Measurements from ENCODE around the gene ARHGAP9.

The ARHGAP9 gene

DNA sequence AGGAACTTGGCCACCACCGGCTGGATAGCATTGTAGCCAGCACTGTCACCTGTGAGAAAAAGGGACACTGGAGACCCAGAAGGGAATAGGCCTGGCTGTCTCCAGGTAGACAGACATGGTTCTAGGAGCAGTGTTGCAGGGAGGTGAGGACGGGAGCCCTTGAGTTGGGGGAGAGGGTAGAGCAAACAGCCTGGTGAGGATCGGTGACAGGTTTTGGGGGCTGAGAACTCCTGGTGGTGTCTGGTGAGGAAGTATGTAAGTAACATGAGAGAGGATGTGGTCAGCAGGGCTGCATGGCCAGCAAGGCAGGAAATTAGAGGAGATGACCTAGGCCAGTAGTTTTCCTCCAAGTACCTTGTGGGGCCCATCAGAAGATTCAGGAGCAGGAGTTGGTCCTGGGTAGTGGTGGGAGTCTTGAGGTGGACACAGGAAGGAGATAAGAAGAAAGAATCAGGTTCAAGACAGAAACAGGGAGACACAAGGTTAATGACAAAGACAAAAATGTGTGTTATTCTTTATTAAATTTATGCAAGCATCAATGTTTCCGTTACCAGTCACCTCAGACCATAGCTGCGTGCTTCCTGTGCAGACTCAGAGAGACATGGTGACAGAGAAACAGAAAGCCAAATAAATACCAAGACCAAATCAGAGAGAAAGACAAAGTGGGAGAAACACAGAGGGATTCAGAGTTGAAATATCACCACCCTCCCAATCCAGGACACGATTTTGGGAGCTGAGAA, at the start of gene ARHGAP9:
TSS of gene ARHGAP9 (minus strand) at position 491 of the 740 bp plus-strand sequence. CDS start at position 31, 460 bp downstream.
- in situ Hi-C loops (cut with MboI; ENCODE audit: low sequenced_read_pairs), result no loop called here

DNA sequence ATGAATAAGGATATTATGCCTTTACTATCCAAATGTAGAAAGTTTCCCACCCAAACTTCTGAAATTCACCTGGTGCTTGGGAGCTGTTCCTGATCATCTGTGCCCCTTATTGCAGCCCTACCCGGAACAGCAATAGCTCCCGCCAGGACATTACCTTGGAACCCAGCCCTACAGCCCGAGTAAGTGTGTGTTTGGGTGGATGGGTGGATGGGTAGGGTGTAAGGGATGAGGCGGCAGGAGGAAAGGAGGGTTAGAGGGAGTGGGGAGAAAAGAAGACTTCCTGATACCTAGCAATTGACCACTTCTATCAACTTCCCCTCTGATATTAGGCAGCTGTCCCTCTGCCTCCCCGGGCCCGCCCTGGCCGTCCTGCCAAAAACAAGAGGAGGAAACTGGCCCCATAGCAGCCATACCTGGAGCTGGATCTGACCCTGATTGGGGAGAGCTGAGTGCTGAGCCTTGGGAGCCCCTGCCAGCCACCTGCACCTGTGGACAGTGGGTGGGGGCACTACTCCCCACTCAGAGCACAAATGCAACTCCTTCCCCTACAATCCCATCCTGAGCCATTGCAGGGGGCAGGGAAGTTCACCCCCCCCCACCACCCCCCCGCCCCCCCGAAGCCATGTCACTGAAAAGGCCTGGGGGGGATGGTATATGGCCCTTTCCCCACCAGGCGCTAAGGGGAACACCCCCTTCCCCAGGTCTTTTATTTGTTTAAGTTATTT, 49.3 kb upstream of the ARHGAP9 start:
- in situ Hi-C loops (cut with MboI; ENCODE audit: low sequenced_read_pairs), result no loop called here

DNA sequence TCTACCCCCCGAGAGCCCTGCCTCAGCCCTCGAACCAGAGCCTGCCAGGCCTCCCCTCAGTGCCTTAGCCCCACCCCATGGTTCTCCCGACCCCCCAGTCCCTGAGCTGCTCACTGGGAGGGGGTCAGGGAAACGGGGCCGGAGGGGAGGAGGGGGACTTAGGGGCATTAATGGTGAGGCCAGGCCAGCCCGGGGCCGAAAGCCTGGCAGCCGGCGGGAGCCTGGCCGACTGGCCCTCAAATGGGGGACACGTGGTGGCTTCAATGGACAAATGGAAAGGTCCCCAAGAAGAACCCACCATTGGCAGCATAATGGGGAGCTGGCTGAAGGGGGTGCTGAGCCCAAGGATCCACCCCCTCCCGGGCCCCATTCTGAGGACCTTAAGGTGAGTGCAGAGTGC, 48.5 kb upstream of the ARHGAP9 start:
- in situ Hi-C loops (cut with MboI; ENCODE audit: low sequenced_read_pairs), result no loop called here

DNA sequence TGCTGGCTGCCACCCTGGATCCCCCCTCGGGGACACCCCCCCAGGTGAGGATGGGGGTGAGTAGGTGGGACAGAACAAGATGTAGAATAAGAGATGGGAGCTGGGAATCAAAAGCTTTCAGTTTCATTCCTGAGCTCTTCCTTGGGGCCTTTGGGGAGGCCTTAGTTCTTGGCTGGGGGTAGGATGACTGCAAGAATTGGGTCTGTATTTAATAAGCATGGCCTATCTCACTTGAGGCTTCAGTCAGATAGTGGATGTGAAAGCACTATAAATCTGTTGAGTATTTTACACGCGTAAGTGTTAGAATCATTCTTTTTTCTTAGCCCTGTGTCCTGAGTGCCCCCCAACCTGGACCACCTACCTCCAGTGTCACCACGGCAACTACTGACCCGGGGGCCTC, 47.5 kb upstream of the ARHGAP9 start:
- in situ Hi-C loops (cut with MboI; ENCODE audit: low sequenced_read_pairs), result no loop called here

DNA sequence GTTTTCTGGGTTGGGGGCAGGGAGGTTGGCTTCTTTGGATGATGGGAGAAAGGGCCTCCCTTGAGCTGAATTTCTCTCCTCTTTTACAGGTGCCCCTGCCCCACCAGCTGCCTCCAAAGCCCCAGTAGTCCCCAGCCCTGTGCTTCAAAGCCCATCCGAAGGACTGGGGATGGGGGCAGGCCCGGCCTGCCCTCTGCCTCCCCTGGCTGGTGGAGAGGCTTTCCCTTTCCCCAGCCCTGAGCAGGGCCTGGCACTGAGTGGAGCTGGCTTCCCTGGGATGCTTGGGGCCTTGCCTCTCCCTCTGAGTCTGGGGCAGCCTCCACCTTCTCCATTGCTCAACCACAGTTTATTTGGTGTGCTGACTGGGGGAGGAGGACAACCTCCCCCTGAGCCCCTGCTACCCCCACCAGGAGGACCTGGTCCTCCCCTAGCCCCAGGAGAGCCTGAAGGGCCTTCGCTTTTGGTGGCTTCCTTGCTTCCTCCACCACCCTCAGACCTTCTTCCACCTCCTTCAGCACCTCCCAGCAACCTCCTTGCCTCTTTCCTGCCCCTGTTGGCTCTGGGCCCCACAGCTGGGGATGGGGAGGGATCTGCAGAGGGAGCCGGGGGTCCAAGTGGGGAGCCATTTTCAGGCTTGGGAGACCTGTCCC, 46.9 kb upstream of the ARHGAP9 start:
- in situ Hi-C loops (cut with MboI; ENCODE audit: low sequenced_read_pairs), result no loop called here

DNA sequence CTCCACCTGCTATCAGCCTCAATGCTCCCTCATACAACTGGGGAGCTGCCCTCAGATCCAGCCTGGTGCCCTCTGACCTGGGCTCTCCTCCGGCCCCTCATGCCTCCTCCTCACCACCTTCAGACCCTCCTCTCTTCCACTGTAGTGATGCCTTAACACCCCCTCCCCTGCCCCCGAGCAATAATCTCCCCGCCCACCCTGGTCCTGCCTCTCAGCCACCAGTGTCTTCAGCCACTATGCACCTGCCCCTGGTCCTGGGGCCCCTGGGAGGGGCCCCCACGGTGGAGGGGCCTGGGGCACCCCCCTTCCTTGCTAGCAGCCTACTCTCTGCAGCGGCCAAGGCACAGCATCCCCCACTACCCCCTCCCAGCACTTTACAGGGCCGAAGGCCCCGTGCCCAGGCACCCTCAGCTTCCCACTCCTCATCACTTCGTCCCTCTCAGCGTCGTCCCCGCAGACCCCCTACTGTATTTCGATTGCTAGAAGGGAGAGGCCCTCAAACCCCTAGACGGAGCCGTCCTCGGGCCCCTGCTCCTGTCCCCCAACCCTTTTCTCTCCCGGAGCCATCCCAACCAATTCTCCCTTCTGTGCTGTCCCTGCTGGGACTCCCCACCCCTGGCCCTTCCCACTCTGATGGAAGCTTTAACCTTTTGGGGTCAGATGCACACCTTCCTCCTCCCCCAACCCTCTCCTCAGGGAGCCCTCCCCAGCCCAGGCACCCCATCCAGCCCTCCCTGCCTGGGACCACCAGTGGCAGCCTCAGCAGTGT, 46.1 kb upstream of the ARHGAP9 start:
- in situ Hi-C loops (cut with MboI; ENCODE audit: low sequenced_read_pairs), result no loop called here

DNA sequence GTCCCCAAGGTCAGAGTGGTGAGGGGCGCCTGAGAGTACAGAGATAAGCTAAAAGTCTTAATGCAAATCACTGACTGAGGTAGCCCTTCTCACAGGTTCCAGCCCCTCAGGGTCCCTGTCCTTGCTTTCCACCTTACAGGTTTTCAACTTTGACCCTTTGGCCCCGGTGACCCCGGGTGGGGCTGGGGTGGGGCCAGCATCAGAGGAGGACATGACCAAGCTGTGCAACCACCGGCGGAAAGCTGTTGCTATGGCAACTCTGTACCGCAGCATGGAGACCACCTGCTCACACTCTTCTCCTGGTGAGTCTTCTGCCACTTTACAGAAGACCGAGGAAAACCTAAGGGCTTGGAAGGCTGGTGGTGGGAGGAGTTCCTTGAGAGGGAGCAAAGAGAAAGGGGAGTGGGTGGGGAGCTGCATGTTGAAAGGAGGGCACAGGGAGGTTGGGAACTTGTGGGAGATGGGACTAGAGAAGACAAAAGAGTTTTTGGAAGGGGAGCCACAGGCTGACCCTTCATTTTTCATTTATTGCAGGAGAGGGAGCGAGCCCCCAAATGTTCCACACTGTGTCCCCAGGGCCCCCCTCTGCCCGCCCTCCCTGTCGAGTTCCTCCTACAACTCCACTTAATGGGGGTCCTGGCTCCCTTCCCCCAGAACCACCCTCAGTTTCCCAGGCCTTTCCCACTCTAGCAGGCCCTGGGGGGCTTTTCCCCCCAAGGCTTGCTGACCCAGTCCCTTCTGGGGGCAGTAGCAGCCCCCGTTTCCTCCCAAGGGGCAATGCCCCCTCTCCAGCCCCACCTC, 45.3 kb upstream of the ARHGAP9 start:
- in situ Hi-C loops (cut with MboI; ENCODE audit: low sequenced_read_pairs), result no loop called here

DNA sequence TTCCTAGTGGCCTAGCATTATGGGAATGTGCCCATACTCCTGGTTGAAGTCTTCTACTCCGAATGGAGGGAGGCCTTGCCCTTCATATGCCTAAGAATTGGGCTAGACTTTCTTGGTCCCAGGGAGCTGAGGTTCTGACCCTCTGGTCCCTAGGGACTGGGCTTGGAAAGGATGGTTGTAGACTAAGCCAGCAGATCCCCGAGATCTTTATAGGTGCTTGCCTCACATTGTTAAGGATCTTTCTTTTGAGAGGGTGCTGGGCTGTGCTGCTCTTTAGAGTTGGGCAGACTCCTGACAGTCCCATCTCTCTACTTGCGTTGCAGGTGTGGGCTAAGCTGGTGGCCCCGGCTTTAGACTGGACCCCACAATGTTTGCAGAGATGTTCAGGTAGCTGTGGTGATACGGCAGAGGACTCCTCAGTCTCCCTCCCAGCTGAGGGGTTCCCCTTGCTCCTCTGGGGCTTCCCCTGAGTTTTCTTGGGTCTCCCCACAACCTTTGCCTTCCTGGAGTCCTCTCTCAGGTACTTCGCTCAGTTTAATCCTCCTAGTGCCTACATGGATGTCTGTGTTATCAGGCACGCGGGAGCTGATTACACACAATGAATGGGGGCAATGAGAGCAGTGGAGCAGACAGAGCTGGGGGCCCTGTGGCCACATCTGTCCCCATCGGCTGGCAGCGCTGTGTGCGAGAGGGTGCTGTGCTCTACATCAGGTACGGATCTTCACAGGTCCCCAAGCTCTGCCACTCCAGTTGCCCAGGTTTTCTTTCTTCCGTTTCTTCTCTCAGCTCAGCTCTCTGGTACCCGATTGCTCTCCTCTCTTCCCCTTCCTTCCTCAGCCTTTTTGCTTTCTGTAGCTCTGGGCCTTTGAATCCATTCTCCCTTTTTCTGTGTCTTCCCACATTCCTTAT, 44.3 kb upstream of the ARHGAP9 start:
- in situ Hi-C loops (cut with MboI; ENCODE audit: low sequenced_read_pairs), result no loop called here

DNA sequence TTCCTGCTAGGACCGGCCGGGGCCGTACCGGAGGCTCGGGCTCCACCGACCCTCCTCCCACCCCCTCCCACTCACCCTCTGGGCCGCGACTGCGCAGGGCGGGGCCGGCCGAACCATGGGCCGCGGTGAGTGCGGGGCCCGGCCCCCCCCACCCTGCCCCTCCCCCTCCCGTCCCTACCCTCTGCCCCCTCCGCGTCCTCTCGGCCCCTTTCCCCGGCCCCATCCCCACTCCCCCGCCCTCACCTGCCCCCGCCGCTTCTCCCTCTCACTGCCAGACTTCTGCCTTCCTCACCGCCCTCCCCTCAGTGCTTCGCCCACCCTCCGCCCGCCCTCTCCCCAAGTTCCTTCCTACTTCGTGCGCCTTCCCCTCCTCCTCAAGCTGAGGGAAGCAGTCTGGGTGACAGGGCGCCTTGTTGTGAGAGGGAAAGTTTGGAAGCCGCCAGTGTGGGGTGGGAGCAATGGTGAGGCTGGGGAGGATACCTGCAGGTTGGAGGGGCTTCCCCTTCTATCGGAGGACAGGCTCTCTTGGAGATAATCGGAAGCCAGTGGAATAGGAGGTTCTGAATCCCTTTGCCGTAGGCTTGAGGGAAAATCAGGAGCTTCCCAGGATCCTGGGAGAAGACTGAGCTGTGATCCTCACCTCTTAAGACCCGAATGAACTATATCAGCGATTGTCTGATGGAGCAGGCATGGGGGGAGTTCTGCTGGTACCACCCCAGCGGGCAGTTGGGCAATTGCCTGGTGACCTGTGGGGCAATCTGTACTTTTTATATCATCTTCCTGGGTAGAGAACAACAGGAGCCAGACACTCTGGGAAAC, 43.4 kb upstream of the ARHGAP9 start:
- in situ Hi-C loops (cut with MboI; ENCODE audit: low sequenced_read_pairs), result no loop called here

DNA sequence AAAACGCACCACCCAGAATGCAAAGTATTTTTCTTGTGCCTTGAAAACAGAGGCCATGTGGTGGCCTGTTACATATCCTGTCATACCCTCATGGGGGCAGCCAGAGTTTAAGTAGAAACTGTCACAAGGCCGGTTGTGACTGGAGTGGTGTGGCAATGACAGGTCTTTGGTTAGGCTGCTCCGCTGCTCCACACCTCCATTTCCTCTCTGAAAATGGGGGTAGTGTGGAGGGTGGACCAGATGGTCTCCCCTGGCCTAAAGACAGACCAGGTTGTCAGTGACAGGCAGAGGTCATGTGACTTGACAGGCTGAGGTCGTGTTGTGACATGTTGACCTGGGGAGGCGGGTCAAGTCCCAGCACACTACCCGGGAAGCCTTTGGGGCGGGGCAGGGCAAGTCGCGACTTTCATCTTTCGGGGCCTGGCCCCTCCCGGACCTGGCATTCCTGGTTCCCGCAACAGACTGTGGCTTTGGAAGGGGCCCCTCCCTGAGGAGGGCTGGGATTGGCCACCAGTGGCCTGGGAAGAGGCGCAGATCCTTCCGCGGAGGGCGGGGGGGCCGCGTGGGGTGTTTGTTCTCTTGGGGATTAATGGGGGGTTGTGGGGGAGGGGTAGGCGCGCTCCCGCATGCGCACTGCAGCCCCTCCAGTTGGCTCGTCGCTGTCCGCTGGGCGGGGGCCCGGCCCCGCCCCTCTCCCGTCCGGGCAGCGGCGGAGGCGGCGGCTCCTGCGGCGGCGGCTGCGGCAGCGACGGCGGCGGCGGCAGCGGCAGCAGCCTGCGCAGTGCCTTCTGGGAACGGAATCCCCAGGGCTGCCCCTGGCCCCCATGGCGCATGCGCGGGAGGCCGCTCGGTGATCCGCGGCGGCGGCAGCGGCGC, 42.6 kb upstream of the ARHGAP9 start, which contains the start of gene MBD6:
TSS of gene MBD6 (plus strand) at position 814 of the 876 bp plus-strand sequence. CDS start 1,480 bp downstream, outside the sequence.
- in situ Hi-C loops (cut with MboI; ENCODE audit: low sequenced_read_pairs), result no loop called here

DNA sequence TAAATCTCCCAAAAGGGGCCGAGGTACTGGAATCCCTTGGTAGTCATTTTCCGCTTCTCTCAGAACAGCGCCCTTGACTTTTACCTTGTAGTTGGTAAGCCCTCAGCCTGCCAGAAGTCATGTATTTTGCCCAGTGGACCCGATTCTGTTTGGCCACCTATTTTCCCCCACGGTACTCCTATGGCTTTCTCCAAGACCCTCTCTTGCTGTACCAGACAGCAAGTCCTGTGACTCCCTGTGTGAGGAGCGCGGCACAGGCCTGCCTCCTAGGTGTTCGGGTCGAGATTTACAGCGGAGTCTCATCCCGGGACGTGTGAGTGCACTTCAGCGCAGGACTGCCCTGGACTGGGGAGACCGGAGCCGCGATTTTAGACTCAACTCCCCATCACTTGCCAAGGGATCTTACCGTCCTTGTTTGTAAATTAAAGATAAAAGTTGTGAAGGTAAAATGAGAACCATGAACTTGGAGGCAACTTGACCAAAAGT, 41.9 kb upstream of the ARHGAP9 start:
- in situ Hi-C loops (cut with MboI; ENCODE audit: low sequenced_read_pairs), result no loop called here

DNA sequence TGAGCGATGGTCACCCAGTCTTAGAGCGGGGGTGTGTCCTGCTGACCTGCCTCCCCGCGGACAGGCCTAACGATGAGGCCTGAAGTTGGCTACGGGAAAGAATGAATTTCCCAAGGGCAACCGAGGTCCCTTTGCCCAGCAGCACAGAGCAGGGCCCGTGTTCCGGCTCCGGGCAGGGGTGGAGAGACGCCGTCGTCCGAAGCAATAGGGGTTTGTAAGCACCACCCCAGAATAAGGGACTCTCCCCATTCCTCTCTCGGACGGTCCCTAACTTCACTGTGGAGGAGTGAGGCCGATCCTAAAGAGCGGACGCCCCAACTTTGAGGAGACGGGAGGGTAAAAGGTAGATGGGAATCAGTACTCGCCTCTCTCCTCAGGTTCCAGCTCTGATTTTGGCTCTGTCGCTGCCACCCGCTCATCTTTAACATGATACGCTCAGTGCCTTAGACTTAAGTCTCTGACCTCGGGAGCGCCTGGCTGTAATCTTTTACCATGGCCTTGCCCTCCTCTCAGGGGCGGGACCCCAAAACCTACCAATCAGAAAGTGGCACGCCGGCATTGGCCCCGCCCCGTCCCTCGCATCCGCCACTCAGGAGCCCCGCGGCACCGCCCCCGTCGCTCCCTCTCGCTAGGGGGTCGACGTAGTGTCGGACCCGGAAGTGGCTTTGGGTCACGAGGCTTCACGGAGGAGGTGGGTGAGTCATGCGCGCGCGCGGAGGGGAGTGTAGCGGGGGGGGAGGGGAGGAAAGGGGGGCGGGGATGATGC, 40.6 kb upstream of the ARHGAP9 start, which contains the start of gene DDIT3:
TSS of gene DDIT3 (minus strand) at position 462 of the 766 bp plus-strand sequence. CDS start 3,108 bp downstream, outside the sequence.
- in situ Hi-C loops (cut with MboI; ENCODE audit: low sequenced_read_pairs), result no loop called here

DNA sequence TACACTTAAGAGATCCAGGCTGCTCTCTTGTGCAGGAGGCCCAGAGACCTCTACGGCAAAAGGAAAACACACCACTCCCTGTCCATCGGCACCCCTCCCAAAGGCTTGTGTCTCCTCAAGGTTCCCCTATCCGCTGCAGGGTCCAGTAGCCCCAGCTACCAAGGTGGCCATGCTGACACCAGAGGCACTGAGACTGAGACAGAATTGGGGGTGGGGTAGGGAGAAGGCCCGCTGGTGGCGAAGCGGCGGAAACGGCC, 40.1 kb upstream of the ARHGAP9 start:
- in situ Hi-C loops (cut with MboI; ENCODE audit: low sequenced_read_pairs), result no loop called here

DNA sequence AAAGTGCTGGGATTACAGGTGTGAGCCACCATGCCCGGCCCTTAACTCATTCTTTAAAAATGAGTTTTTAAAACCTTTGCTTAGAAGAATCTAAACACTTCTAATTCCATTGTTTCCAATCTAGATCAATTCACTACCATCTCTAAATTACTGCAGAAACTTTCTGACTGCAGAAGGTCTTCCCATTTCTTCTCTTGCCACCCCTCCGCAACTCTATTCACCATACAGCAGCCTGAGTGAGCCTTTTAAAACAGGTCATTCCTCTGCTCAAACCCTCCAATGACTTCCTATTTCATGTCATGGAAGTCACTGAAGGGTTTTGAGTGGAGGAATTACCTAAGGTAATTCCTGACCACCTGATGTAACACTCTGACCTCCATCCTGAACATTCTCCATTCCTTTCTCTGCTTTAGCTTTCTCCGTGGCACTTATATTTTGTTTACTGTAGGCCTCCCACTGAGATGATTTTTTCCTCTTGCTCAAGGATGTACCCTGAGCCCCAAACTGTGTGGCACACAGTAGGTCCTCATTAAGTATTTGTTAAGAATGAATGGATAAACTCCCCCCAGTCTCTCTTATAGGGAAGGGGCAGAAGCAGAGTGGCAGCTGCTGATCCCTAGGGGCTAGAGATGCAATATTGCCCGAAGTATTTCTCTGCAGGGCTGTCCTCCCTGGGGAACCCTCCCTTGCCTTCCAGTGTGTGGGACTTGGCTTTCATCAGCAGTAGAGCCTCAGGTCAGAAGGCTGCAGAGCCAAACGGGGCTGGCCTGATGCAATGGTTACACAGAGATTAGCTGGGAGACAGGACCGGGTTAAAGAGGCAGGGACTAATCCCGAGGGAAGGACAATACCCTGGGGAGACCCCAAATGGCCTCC, 39.5 kb upstream of the ARHGAP9 start:
- in situ Hi-C loops (cut with MboI; ENCODE audit: low sequenced_read_pairs), result no loop called here

DNA sequence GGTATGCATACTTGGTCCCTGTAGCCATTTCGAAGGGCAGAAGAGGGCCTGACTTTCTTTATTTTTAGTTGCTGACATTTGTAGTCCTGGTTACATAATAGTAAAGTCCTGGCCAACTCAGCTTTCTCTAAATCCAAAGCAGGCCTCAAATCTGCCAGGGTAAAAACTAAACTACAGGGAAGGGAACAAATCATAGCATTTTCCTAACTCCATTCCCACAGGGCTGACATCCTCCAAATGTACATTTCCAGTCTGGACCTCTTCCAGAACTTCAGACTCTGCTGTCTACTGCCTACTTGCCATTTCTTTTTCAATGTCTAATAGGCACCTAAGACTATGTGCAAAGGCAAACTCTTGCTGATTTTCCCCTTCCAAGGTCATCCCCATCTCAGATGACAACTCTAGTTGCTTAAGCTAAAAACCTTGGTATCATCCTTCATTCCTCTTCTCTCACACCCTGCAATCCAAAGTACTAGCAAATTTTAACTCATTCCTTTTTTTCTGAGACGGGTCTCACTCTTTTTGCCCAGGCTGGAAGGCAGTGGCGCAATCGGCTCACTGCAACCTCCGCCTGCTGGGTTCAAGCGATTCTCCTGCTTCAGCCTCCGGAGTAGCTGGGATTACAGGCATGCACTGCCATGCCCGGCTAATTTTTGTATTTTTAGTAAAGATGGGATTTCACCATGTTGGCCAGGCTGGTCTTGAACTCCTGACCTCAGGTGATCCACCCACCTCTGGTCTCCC, 38.7 kb upstream of the ARHGAP9 start:
- in situ Hi-C loops (cut with MboI; ENCODE audit: low sequenced_read_pairs), result no loop called here
